ENCODE results near the gene BCL2L12. TPM values are rescaled to one million over a fixed set of nuclear protein-coding genes. Genes with fewer than 3 reads are reported as not detected.

Gene BCL2L12
- total RNA-seq, 1 experiment from 2014 or later, result 145 TPM

- Histone ChIP-seq H3K23me2 (ENCODE audit: insufficient read length, low read depth, low read length, poor library complexity, severe bottlenecking) (peaks cover 10% of the 10 kb centered on the region), H3K56ac (ENCODE audit: insufficient read length, low read depth, low read length) (no peak overlapping the region), H3K9me3 (ENCODE audit: control insufficient read depth, low read depth, low read length) (no peaks in the 10 kb centered on the region), H3K9ac (ENCODE audit: extremely low read depth, insufficient read length, low read length) (no peak overlapping the region), H2AFZ (ENCODE audit: low read length) (no peak overlapping the region), H2BK20ac (ENCODE audit: low read depth, low read length, poor library complexity, severe bottlenecking) (no peak overlapping the region), H3K14ac (ENCODE audit: insufficient read depth, low read length) (no peak overlapping the region), H2BK15ac (ENCODE audit: low read depth, low read length) (no peak overlapping the region), H3K4me1 (ENCODE audit: insufficient read depth, low read length) (peaks cover 10% of the 10 kb centered on the region; the same call in 1 of the 2 replicates), H3T11ph (ENCODE audit: low read length) (no peak overlapping the region), H3K4me2 (ENCODE audit: insufficient read depth, insufficient read length, low read length) (no peak overlapping the region), H2BK120ac (ENCODE audit: low read depth, low read length, poor library complexity, severe bottlenecking) (no peak overlapping the region), H4K5ac (ENCODE audit: insufficient read length, low read depth, low read length) (no peak overlapping the region), H3K27ac (ENCODE audit: insufficient read length, low read depth, low read length) (no peak overlapping the region), H4K20me1 (ENCODE audit: control insufficient read depth, insufficient read depth, insufficient read length) (no peaks in the 10 kb centered on the region), H2BK12ac (ENCODE audit: insufficient read length, low read depth, low read length) (no peak overlapping the region), H2AK5ac (ENCODE audit: insufficient read length, low read length) (no peak overlapping the region), H2BK5ac (ENCODE audit: insufficient read length, low read length) (no peak overlapping the region), H3K23ac (ENCODE audit: insufficient read length, low read depth, low read length) (no peak overlapping the region), H3K18ac (ENCODE audit: insufficient read length, low read depth, low read length) (no peak overlapping the region), H3K27me3 (ENCODE audit: insufficient read depth, low read length) (no peaks in the 10 kb centered on the region), H4K91ac (ENCODE audit: insufficient read length, low read depth, low read length) (no peak overlapping the region), H3K79me2 (ENCODE audit: insufficient read depth, low read length) (no peaks in the 10 kb centered on the region), H3K4ac (ENCODE audit: low read depth, low read length) (no peak overlapping the region), H3K79me1 (ENCODE audit: insufficient read depth, low read depth, low read length, poor library complexity, severe bottlenecking) (peaks cover 2% of the 10 kb centered on the region), H4K8ac (replicated peaks; ENCODE audit: insufficient read length, low read depth, low read length) (no peak overlapping the region)
- DNase-seq, result no peak
- no peaks in the 10 kb centered on the region; the same call in 1 of the 2 replicates for H3K27me3 Mint-ChIP-seq (ENCODE audit: low read depth)
- H3K9me3 Mint-ChIP-seq, result peaks cover 0 to 3% of the 10 kb centered on the region in 2 experiments; a peak in 2 of 5 replicates
- H3K36me3 Mint-ChIP-seq (ENCODE audit: insufficient read depth in 1 of 3, low read depth in 3 of 3), result peaks cover 43 to 75% (median 61%) of the 10 kb centered on the region in 3 experiments
- H3K4me3 Mint-ChIP-seq, result 0 out of 5 replicates have a peak overlapping the region, but pooled peaks of 1 of the 2 experiments have one; percentile 51
- peaks cover 29 to 54% of the 10 kb centered on the region in 2 experiments for H3K4me1 Mint-ChIP-seq
- TF ChIP-seq CTCF (conservative IDR thresholded peaks at IDR 0.05), result no peak
- WGBS (ENCODE audit: extremely low coverage, insufficient read length, low lambda C conversion rate), result no CpG with 5 or more reads among the region's 23 CpGs
- H3K27ac Mint-ChIP-seq, result peak overlapping the region in 1 of 3 experiments; percentile 39; a peak in 1 of 7 replicates
Measured at GRCh38 chr19:49685845-49686332, 20.2 kb downstream of the BCL2L12 start.
